GM12872 (cell line): Measurements from ENCODE around the gene NRTN.

Source experiments
- TF ChIP-seq, protein P1 (sequence below): IDR thresholded peaks from 3 replicates; pipeline ENCODE4 v1.5.1; 2011; ENCODE audit warnings: low read depth, mild to moderate bottlenecking, low read length, moderate library complexity; ENCODE audit not compliant: insufficient read depth

Gene NRTN

DNA sequence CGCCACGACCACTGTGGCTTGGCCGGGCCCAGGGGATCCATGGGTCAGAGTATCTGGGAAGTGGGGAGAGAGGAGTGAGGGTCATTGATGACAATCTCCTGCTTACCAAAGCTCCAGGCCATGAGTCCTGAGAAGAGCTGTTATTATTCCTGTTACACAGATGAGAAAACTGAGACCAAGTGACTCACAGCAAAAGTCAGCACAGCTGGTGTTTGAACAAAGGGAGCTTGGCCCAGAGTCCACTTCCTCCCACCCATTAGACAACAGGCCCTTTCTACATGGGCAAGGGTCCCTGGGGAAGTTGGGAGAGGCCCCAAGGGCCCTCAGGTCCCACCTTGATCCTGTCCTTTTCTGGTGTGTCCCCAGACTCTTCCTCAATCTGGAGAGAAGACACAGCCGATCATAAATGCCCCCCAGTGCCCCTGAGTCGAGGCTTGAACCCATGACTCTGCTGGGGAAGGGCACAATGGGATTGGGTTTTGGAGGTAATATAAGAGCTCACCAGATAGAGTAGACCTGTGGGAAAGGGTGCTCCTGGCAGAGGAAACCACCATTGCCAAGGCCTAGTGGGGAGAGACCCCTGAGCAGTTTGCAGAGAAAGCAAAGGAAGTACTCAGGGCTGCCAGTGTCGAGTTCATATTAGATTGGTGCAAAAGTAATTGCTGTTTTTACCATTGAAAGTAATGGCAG, 27.8 kb downstream of the NRTN start:
- TF ChIP-seq, protein P1, sequence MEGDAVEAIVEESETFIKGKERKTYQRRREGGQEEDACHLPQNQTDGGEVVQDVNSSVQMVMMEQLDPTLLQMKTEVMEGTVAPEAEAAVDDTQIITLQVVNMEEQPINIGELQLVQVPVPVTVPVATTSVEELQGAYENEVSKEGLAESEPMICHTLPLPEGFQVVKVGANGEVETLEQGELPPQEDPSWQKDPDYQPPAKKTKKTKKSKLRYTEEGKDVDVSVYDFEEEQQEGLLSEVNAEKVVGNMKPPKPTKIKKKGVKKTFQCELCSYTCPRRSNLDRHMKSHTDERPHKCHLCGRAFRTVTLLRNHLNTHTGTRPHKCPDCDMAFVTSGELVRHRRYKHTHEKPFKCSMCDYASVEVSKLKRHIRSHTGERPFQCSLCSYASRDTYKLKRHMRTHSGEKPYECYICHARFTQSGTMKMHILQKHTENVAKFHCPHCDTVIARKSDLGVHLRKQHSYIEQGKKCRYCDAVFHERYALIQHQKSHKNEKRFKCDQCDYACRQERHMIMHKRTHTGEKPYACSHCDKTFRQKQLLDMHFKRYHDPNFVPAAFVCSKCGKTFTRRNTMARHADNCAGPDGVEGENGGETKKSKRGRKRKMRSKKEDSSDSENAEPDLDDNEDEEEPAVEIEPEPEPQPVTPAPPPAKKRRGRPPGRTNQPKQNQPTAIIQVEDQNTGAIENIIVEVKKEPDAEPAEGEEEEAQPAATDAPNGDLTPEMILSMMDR: no peak

DNA sequence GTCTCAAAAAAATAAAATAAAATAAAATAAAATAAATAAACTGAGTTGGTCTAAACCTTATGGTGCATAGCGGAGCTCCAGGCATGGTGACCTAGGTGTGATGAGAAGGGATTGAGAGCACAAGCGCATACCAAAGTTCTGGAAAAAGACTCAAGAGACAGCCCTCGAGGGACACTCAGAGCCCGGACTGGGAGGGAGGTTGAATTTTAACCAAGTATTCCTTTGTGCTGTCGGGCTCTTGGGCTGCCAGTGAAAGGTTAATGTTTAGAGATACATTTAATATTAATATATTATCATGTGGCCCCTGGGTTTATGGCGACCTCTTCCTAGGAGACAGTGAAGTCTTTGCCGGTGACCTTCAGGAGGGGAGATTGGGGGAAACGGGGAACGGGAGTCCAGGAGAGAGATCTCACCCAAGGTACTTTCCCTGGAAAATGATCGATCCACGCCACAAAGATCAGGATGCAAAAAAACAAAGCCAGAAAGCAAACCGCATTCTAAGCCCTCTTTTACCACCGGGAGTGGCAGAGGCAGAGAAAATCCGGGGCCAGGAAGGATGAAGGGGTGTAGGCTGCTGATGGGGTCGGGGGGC, 33.0 kb downstream of the NRTN start:
- TF ChIP-seq, protein P1: no peak

DNA sequence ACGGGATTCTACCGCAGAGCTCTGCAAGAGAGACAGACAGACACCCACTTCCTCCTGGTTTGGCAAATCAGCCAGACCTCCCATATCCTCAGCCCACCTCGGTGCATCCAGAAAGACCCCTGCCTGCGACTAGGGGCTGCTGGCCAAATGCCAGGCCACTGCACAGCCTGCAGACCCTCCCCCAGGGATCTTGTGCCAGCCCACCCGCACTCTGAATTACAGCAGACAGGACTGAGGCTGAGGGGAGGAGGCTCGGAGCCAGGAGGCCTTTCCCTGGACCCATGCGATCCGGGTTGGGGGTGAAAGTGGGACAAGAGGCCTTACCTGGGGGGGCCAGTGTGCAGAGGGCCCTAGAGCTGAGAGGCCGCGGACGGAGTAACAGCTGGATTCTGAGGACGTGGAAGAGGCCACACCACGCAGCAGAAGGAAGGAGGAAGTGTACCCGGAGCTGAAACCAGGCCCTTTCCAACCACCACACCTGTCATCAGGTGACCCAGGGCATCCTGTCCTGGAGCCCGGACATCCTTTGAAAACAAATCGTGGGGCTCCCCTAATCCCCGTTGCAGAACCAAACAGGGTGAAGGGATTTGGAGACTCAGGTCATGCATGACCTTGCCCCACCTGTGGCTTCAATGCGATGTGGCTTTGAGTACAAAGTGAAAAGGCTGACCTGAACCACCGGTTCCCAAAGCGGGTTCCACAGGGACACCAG, 33.6 kb downstream of the NRTN start:
- TF ChIP-seq, protein P1: no peak

DNA sequence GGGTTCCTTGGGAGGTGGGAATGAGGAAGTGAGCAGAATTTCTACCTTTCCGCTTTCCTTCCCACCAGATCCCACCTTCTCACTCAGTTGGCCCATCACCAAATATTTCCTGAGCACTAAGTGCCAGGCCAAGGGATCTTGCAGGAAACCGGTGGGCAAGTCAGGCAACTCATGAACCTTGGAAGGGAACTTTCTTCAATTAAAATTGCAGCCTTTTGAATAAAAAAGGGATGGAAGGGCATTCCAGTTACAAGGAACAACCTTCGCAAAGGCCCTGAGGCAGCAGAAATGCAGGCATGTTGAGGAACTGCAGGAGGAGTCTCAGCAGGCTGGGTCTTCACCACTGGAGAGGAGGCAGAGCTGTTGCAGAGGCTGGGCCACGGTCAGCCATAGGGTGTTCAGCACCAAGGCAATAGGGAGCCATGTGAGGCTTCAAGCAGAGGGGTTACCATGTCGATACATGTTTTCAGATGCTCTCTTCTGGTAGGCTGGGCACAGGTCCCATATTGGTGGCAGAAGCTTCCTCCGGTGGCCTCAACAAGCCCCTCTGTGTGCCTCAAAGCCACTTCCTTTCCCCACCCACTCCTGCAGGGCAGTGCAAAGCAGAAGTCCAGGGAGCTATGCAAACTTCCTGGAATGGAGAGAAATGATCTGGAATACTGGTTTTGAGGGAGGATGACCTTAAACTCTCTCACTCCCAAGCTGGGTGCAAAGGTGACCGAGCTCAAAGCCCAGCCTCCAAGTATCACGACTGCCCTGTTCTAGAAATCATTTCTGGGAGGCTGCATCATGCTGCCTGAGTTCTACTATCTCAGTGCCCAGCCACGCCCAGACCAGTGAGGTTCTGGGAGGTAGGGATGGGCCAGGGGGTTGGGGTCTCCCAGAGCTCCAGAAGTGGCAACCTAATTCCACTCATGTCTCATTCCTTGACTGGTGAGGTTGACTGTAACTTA, 34.5 kb downstream of the NRTN start, which contains the start of gene FUT6:
FUT6 (minus strand) TSS at position 638 of the 953 bp plus-strand sequence. CDS start 7,135 bp downstream, outside the sequence.
- TF ChIP-seq, protein P1: no peak

DNA sequence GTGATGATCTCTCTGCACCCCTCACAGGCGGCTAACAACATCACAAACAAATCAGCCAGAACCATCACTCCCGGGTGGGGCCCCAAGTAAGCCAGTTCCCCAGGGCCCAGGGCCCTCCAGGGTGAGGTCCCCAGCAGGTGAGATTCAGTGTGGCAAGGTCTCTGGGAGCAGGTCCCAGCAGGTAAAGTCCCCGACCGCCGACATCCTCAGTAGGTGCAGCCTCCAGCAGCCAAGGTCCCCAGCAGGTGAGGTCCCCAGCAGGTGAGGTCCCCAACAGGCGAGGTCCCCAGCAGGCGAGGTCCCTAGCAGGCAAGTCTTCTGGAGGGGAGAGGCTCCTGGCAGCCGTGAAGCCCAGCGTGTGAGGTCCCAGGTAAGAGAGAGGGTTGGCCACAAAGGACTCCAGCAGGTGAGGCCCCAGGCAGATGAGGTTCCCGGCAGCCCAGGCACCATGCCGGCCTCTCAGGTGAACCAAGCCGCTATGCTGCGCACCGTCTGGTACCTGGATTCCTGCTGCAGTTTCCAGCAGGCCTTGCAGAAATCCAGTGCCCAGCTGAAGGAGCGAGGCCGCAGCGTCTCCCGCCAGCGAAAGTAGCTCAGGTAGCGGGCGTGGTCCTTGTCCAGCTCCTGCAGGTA, 38.5 kb downstream of the NRTN start:
- TF ChIP-seq, protein P1: no peak

DNA sequence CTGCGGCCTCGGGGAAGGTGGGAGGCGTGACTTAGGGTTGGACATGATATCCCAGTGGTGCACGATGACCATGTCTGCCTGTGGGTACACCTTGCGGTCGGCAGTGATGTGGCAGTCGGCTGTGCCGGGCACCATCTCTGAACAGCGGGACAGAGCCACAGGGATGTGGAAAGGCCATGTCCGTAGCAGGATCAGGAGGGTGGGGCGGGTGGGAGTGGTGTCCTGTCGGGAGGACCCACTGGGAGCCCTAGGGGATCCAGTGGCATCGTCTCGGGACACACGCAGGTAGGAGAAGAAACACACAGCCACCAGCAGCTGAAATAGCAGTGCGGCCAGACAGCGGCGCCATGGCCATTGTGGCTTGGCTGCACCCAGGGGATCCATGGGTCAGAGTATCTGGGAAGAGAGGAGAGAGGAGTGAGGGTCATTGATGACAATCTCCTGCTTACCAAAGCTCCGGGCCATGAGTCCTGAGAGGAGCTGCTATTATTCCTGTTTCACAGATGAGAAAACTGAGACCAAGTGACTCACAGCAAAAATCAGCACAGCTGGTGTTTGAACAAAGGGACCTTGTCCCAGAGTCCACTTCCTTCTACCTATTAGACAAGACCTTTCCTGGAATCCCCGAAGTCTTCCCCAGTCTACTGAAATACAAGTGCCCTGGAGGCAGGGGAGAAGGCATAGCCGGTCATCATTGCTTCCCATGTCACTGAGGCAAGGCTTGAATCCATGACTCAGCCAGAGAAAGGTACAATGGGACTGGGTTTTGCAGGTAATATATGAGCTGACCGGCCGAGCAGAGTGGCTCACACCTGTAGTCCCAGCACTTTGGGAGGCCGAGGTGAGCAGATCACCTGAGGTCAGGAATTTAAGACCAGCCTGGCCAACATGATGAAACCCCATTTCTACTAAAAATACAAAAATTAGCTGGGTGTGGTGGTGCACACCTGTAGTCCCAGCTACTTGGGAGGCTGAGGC, 39.9 kb downstream of the NRTN start:
- TF ChIP-seq, protein P1: no peak
